Activated CD4-positive, alpha-beta memory T cell treated with anti-CD3 and anti-CD28 coated beads for 36 hours (primary cell): ENCODE measurements around the gene PDE10A. TPM values are rescaled to one million over a fixed set of nuclear protein-coding genes. Genes with fewer than 3 reads are reported as not detected.
"Not testable (repeated sequence)": the region's sequence is repeated elsewhere in the genome, so short reads cannot be mapped to it uniquely, and the experiment has no call there.

Experiments
- CTCF ChIA-PET: fragments of 350-600 bp; sonication (Branson Sonifier 250); formaldehyde crosslinking; loops from one replicate; lab custom pipeline; 2021; ENCODE audit warnings: antibody characterized with exemption, inconsistent platforms; lab: Charles Lee
- POLR2A ChIA-PET: fragments of 350-600 bp; sonication (Branson Sonifier 250); formaldehyde crosslinking; loops from one replicate; lab custom pipeline; 2021; ENCODE audit warnings: antibody characterized with exemption; lab: Charles Lee
- DNase-seq: peaks from one replicate; pipeline ENCODE4 v3.0.0-alpha.2; 2020
- H3K27ac Mint-ChIP-seq: one replicate; pipeline ENCODE4 v1.8.0; 2021; ENCODE audit warnings: mixed read lengths
- H3K27me3 Mint-ChIP-seq: one replicate; pipeline ENCODE4 v1.8.0; 2021; ENCODE audit warnings: mixed read lengths
- H3K36me3 Mint-ChIP-seq: one replicate; pipeline ENCODE4 v1.8.0; 2021; ENCODE audit warnings: mixed read lengths
- H3K4me1 Mint-ChIP-seq: one replicate; pipeline ENCODE4 v1.8.0; 2021; ENCODE audit warnings: low read depth, mixed read lengths
- H3K4me3 Mint-ChIP-seq: one replicate; pipeline ENCODE4 v1.8.0; 2021; ENCODE audit warnings: mild to moderate bottlenecking, mixed read lengths
- H3K9me3 Mint-ChIP-seq: one replicate; pipeline ENCODE4 v1.8.0; 2021; ENCODE audit warnings: mixed read lengths
- intact Hi-C: fragments of 100-400 bp; cut with micrococcal nuclease; formaldehyde crosslinking; loops from one replicate; pipeline ENCODE4 v1.15.1; 2023
- total RNA-seq, 2 experiments: library from RNA; stranded (reverse); gene quantifications; one replicate each; pipeline ENCODE4 v1.2.3, GENCODE V29; 2021

PDE10A gene
- total RNA-seq, 2 experiments from 2014 or later: not detected

DNA sequence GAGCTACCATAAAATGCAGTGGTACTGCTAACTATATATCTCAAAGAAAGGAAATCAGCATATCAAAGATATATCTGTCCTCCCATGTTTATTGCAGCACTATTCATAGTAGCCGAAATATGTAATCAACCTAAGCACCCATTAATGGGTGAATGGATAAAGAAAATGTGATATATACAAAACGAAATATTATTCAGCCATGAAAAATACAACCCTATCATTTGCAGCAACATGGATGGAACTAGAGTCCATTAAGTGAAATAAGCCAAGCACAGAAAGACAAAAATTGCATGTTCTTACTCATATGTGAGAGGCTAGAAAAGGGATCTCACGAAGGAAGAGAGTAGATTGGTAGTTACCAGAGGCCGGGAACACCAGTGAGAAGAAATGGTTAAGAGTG lies 126.1 kb downstream of the PDE10A start:
- no peak for DNase-seq
- peaks cover 3% of the 10 kb centered on the region for H3K9me3 Mint-ChIP-seq
- ChIA-PET CTCF (no interaction called here), POLR2A (no interaction called here)
- no peaks in the 10 kb centered on the region for H3K4me1 Mint-ChIP-seq
- no peak overlapping the region for H3K27ac Mint-ChIP-seq
- no peaks in the 10 kb centered on the region for H3K27me3 Mint-ChIP-seq
- intact Hi-C loops: no loop called here
- no peak overlapping the region for H3K4me3 Mint-ChIP-seq
- H3K36me3 Mint-ChIP-seq: no peaks in the 10 kb centered on the region

DNA sequence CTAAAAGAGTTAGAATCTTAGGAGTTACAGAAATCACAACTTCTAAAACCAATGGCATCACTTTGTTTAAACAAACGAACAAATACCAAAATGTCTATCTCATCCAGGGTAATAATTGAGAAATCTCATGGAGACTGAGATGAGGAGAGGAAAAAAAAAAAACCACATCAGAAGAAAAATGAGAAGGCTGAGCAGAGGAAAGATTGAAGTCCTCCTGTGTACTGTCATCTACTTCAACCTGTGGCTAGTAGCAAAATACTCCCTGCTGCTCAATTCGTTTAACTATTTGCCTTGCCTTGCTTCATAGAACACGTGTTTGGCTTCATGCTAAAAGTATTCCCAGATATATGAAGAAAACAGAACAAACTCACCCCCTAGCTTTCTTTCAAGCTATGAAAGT lies 143.7 kb downstream of the PDE10A start:
- intact Hi-C loops: no loop called here
- no peak for DNase-seq
- Mint-ChIP-seq H3K36me3 (no peaks in the 10 kb centered on the region), H3K27ac (no peak overlapping the region), H3K4me3 (no peak overlapping the region), H3K4me1 (no peaks in the 10 kb centered on the region), H3K9me3 (peaks cover 4% of the 10 kb centered on the region), H3K27me3 (peaks cover 2% of the 10 kb centered on the region)
- ChIA-PET POLR2A (no interaction called here), CTCF (no interaction called here)

DNA sequence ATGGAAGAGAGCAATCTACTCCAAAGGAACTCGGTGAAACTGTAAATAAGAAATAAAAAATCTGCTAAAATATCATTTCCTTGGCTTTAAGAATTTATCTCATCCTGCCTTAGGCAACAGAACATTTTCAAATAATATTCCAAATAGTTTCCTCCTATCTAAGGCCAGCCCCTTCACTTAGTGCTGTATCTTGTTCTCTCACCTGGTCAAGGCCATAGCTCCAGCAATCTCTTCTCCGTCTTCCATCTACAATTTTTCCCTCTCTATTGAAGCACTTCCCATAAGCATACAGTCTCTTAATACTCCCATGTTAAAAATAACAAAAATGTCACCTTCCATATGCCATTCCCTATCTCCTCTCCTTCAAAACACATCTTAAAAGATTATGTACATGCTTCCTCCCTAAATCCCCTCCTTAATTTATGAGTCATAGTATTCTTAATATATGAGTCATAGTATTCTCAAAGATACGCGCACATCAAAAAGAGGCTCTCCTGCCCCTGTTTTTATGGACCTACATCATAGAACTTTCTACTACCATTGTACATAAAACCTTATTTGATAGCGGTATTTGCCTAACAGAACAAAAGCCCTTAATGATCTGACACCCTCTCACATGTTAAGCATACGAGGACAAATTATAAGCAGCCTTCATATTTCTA lies 146.9 kb downstream of the PDE10A start:
- ChIA-PET POLR2A (no interaction called here), CTCF (no interaction called here)
- Mint-ChIP-seq H3K9me3 (no peaks in the 10 kb centered on the region), H3K36me3 (no peaks in the 10 kb centered on the region), H3K4me3 (no peak overlapping the region), H3K27me3 (peaks cover 2% of the 10 kb centered on the region), H3K27ac (no peak overlapping the region), H3K4me1 (peaks cover 5% of the 10 kb centered on the region)
- intact Hi-C loops: no loop called here
- no peak for DNase-seq

DNA sequence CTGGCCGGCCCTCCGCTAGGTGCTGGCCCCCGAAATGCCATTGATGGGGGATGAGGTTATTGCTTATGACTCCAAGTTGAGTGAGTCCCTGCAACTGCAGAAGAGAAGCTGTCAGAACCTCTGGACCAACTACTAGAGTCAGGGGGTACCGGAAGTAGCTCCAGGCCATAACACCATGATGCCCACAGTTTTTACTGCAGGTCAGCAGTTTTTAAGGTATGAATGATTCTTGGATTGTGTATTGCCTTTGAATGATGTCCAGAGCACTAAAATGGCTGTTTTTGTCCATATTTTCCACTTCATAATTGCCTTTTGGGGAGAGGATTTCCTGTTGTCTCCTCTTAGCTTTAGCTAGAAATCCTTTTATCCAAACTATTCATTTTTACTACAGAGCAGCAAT lies 148.4 kb downstream of the PDE10A start:
- Mint-ChIP-seq H3K36me3 (no peaks in the 10 kb centered on the region), H3K27ac (no peak overlapping the region), H3K27me3 (peaks cover 2% of the 10 kb centered on the region), H3K4me3 (no peak overlapping the region), H3K9me3 (no peaks in the 10 kb centered on the region), H3K4me1 (peaks cover 5% of the 10 kb centered on the region)
- POLR2A ChIA-PET: no interaction called here
- intact Hi-C loops: no loop called here
- CTCF ChIA-PET: no interaction called here
- DNase-seq: no peak

DNA sequence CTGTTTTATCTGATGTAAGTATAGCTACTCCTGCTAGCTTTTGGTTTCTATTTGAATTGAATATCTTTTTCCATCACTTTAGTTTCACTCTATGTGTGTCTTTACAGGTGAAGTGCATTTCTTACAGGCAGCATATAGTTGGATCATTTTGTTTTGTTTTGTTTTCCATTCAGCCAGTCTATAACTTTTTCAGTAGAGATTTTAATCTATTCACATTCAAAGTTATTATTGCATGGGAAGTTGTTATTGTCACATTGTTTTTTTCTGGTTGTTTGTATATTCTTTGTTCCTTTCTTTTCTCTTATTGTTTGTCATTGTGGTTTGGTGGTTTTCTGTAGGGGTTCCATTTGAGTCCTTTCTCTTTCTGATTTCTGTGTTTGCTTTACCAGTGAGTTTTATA lies 151.2 kb downstream of the PDE10A start:
- peaks cover 2% of the 10 kb centered on the region for H3K27me3 Mint-ChIP-seq
- peaks cover 2% of the 10 kb centered on the region for H3K9me3 Mint-ChIP-seq
- no peak overlapping the region for H3K27ac Mint-ChIP-seq
- H3K4me1 Mint-ChIP-seq: peaks cover 5% of the 10 kb centered on the region
- H3K36me3 Mint-ChIP-seq: no peaks in the 10 kb centered on the region
- no peak overlapping the region for H3K4me3 Mint-ChIP-seq
- intact Hi-C loops: no loop called here
- POLR2A ChIA-PET: no interaction called here
- CTCF ChIA-PET: no interaction called here
- DNase-seq: no peak

DNA sequence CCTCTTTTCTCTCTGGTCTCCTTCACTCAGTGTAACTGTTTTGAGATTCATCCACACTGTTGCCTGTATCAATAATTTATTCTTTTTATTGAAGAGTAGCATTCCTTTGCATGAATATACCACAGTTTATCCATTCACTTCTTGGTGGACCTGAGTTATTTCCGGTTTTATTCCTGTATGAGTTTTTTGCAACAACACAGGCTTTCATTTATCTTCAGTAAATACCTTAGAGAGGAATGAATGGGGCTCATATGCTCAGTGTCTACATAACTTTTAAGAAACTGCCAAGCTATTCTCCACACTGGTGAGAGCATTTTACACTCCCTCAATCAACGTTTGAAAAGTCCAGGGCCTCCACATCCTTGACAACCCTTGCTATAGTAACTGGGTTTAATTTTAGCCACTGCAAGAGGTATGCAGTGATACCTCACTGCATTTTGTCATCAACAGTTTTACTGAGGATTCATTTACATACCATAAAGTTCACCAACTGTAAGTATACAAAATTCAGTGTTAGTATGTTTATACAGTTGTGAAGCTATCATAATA lies 154.6 kb downstream of the PDE10A start:
- POLR2A ChIA-PET: no interaction called here
- Mint-ChIP-seq H3K4me3 (no peak overlapping the region), H3K36me3 (no peaks in the 10 kb centered on the region), H3K4me1 (peaks cover 5% of the 10 kb centered on the region), H3K9me3 (peaks cover 2% of the 10 kb centered on the region), H3K27ac (no peak overlapping the region), H3K27me3 (no peaks in the 10 kb centered on the region)
- CTCF ChIA-PET: no interaction called here
- DNase-seq: no peak
- intact Hi-C loops: no loop called here

DNA sequence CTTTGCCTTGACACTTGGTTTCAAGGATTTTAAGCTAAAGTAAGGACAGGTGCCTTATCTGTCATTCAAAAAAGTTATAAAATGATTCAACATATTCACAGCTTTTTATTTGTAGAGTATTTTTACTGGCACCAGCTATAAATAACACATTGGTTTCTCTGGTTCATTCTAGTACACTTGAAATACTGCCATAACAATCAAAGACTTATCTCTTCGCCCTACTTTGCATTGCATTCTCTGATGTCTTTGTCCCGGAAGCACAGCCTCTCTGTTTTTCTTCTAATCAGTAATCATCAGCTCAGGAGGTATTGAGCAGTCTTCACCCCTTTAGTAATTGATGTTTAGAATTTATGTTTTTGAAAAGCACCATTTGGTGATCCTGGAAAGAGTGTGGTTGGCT lies 156.4 kb downstream of the PDE10A start:
- CTCF ChIA-PET: no interaction called here
- intact Hi-C loops: no loop called here
- no peaks in the 10 kb centered on the region for H3K36me3 Mint-ChIP-seq
- no peak overlapping the region for H3K4me3 Mint-ChIP-seq
- H3K9me3 Mint-ChIP-seq: peaks cover 2% of the 10 kb centered on the region
- no peak for DNase-seq
- POLR2A ChIA-PET: no interaction called here
- H3K4me1 Mint-ChIP-seq: peaks cover under 1% of the 10 kb centered on the region
- H3K27me3 Mint-ChIP-seq: no peaks in the 10 kb centered on the region
- no peak overlapping the region for H3K27ac Mint-ChIP-seq

DNA sequence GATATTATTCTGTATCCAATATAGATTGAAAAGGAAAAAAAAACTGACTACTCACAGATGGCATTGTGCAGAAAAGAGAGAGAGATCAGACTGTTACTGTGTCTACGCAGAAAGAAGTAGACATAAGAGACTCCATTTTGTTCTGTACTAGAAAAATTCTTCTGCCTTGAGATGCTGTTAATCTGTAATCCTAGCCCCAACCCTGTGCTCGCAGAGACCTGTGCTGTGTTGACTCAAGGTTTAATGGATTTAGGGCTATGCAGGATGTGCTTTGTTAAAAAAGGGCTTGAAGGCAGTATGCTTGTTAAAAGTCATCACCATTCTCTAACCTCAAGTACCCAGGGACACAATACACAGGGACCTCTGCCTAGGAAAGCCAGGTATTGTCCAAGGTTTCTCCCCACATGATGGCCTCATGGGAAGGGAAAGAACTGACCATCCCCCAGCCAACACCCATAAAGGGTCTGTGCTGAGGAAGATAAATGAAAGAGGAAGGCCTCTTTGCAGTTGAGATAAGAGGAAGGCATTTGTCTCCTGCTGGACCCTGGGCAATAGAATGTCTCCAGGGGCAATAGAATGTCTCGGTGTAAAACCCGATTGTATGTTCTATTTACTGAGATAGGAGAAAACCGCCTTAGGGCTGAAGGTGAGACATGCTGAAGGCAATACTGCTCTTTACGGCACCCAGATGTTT lies 162.7 kb downstream of the PDE10A start:
- H3K27ac Mint-ChIP-seq, H3K9me3 Mint-ChIP-seq, DNase-seq, H3K27me3 Mint-ChIP-seq, H3K4me3 Mint-ChIP-seq, H3K36me3 Mint-ChIP-seq, POLR2A ChIA-PET, intact Hi-C loops, H3K4me1 Mint-ChIP-seq, CTCF ChIA-PET: not testable (repeated sequence)

DNA sequence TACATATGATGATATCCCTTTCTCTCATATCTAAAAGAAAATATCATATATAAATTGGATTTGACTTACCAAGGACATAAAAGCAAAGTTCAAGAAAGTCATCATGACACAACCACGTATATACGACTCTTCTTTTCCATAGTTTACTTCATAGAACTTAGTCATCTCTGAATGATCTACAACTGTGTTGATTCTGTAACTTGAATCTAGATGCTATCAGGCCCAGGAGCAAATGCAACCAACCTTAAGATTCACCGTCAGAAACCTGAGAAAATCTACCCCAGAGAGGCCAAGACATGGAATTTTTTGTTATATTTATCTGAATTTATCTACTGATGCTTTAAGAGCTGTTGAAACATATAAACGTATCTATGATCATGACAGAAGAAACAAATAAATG lies 165.6 kb downstream of the PDE10A start:
- CTCF ChIA-PET: no interaction called here
- POLR2A ChIA-PET: no interaction called here
- Mint-ChIP-seq H3K36me3 (no peaks in the 10 kb centered on the region), H3K27me3 (no peaks in the 10 kb centered on the region), H3K4me1 (no peaks in the 10 kb centered on the region), H3K9me3 (no peaks in the 10 kb centered on the region), H3K4me3 (no peak overlapping the region), H3K27ac (no peak overlapping the region)
- no peak for DNase-seq
- intact Hi-C loops: no loop called here

DNA sequence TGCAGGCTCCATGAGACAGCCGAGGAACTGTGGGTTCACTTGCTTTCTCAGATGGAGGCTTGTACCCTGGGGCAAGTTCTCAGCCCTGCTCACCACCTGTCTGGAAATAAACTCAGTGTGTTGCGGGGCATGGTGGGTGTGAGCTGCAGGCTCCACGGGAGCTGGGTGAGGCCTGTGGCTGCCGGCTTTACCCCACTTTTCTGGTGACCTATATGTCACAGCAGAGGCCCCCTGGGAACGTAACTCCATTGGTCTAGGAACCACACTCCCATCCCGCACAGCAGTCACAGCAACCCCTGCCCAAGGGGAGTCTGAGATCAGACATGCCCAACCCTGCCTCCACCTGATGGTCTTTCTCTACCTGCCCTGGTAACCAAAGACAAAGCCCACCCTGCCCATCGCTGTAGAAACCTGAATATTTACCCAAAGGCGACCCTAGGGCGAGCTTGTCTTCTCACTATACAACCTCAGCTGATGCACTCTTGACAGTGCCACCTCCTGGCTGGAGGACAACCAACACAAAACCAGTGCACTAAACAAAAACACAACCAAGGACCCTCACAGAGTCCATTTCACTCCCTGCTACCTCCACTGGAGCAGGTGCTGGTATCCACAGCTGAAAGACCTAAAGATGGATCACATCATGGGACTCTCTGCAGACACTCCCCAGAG lies 174.3 kb downstream of the PDE10A start:
- H3K36me3 Mint-ChIP-seq: no peaks in the 10 kb centered on the region
- no peak overlapping the region for H3K27ac Mint-ChIP-seq
- no peak for DNase-seq
- no peaks in the 10 kb centered on the region for H3K4me1 Mint-ChIP-seq
- H3K4me3 Mint-ChIP-seq: no peak overlapping the region
- intact Hi-C loops: no loop called here
- ChIA-PET POLR2A (no interaction called here), CTCF (no interaction called here)
- H3K9me3 Mint-ChIP-seq: peaks cover 2% of the 10 kb centered on the region
- no peaks in the 10 kb centered on the region for H3K27me3 Mint-ChIP-seq

DNA sequence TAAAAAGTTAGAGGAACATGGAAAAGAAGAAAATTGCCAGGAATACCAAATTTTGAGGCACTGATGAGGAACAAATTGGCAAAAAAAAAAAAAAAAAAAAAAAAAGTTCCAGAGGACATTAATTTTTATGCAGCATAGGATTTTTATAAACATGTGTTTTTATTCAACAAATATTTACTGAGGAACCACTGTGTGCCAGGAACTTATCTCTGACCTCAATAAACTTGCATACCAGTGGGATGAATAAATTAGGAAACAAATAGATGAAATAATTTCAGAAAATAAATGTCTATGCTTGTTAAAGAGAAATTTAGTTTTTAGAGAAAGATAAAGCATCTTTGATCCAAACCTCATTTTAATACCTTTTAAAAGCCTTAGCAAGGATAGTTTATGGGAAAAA lies 175.1 kb downstream of the PDE10A start:
- ChIA-PET CTCF (no interaction called here), POLR2A (no interaction called here)
- no peaks in the 10 kb centered on the region for H3K4me1 Mint-ChIP-seq
- no peaks in the 10 kb centered on the region for H3K27me3 Mint-ChIP-seq
- H3K27ac Mint-ChIP-seq: no peak overlapping the region
- no peak overlapping the region for H3K4me3 Mint-ChIP-seq
- H3K36me3 Mint-ChIP-seq: no peaks in the 10 kb centered on the region
- no peak for DNase-seq
- intact Hi-C loops: no loop called here
- peaks cover 2% of the 10 kb centered on the region for H3K9me3 Mint-ChIP-seq

DNA sequence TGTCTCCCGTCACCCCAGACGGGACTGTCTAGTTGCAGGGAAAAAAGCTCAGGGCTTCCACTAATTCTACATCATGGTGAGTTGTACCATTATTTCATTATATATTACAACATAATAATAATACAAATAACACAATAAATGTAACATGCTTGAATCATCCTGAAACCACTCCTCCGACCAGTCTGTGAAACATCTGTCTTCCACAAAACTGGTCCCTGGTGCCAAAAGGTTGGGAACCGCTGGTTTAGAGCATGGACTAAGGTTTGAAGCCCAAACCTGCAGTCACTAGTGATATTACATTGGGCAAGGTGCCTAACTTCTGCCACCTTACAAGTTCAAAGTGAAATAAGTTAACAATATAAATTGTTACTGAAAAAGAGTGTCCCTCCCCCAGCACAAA lies 175.7 kb downstream of the PDE10A start:
- Mint-ChIP-seq H3K4me3 (no peak overlapping the region), H3K4me1 (no peaks in the 10 kb centered on the region), H3K9me3 (peaks cover 2% of the 10 kb centered on the region), H3K36me3 (no peaks in the 10 kb centered on the region), H3K27ac (no peak overlapping the region), H3K27me3 (no peaks in the 10 kb centered on the region)
- DNase-seq: no peak
- ChIA-PET CTCF (no interaction called here), POLR2A (no interaction called here)
- intact Hi-C loops: no loop called here
